Suprapubic skin (tissue), 4 donors: ENCODE results near the gene C16orf89. TPM values are rescaled to one million over a fixed set of nuclear protein-coding genes. Genes with fewer than 3 reads are reported as not detected.

Experiments
- DNase-seq, 2 donors: peaks; one replicate each; pipeline ENCODE4 v3.0.0-alpha.2; 2019; ENCODE audit warnings: low spot score in 2 of 2
- H3K27ac ChIP-seq: fragments of 200-600 bp; sonication (generic); one replicate; pipeline ENCODE4 v1.5.1; 2019
- H3K27me3 ChIP-seq: fragments of 200-600 bp; sonication (generic); one replicate; pipeline ENCODE4 v1.5.1; 2019
- H3K36me3 ChIP-seq: fragments of 200-600 bp; sonication (generic); one replicate; pipeline ENCODE4 v1.5.1; 2019
- H3K4me1 ChIP-seq: fragments of 200-600 bp; sonication (generic); one replicate; pipeline ENCODE4 v1.5.1; 2019
- H3K4me3 ChIP-seq: fragments of 200-600 bp; sonication (generic); one replicate; pipeline ENCODE4 v1.5.1; 2019; ENCODE audit warnings: mild to moderate bottlenecking
- H3K9me3 ChIP-seq: fragments of 200-600 bp; sonication (generic); one replicate; pipeline ENCODE4 v1.5.1; 2019
- CTCF ChIP-seq, 2 donors: fragments of 200-600 bp in 1 of 2; fragments of 450-650 bp in 1 of 2; sonication (generic) in 1 of 2; IDR thresholded peaks; one replicate each; pipeline ENCODE4 v1.5.1; 2016 to 2019; ENCODE audit warnings: antibody characterized with exemption in 2 of 2, mild to moderate bottlenecking in 1 of 2, moderate library complexity in 1 of 2
- EP300 ChIP-seq: sonication (generic); formaldehyde crosslinking; IDR thresholded peaks from one replicate; pipeline ENCODE4 v1.6.1; 2017; ENCODE audit warnings: antibody characterized with exemption
- POLR2A ChIP-seq, 2 donors: fragments of 450-650 bp; IDR thresholded peaks; one replicate each; pipeline ENCODE4 v1.6.1; 2017; ENCODE audit warnings: antibody characterized with exemption in 2 of 2, mild to moderate bottlenecking in 2 of 2, moderate library complexity in 2 of 2
- POLR2AphosphoS5 ChIP-seq, 3 donors: sonication (generic); formaldehyde crosslinking; IDR thresholded peaks; one replicate each; pipeline ENCODE4 v1.6.1; 2017; ENCODE audit warnings: antibody characterized with exemption in 3 of 3
- WGBS: methylation state at CpG from one replicate; pipeline ENCODE4 v1.1.5; 2018; 5-methylcytosine and 5-hydroxymethylcytosine counted together
- total RNA-seq, 4 donors: library from RNA; depleted of rRNA; stranded (reverse); fragments of >200 nt; gene quantifications; one replicate each; pipeline ENCODE4 v1.1.0, GENCODE V29; 2016

The C16orf89 gene
- total RNA-seq, 4 donors from 2014 or later = 1.6 TPM; not detected in 3

- Histone ChIP-seq H3K9me3 (no peaks in the 10 kb centered on the region), H3K27ac (peak overlapping the region; percentile 84), H3K4me3 (peak overlapping the region; percentile 76), H3K4me1 (peaks cover 30% of the 10 kb centered on the region), H3K27me3 (no peaks in the 10 kb centered on the region), H3K36me3 (peaks cover 12% of the 10 kb centered on the region)
- no peak for DNase-seq
- no peak for TF ChIP-seq POLR2A (IDR thresholded peaks at IDR 0.05)
- no peak for TF ChIP-seq EP300
- no peak for TF ChIP-seq CTCF (IDR thresholded peaks at IDR 0.05)
- no peak for TF ChIP-seq POLR2AphosphoS5 (IDR thresholded peaks at IDR 0.05)
- WGBS = 8% methylated on average over 2 of the region's 2 CpGs
These were observed 31.6 kb downstream of the C16orf89 start for GRCh38 chr16:5034167-5034523.

GRCh38 chr16:5033256-5034166 lies 32.2 kb downstream of the C16orf89 start, which contains the start of gene NAGPA:
TSS of gene NAGPA (minus strand) at chr16:5033935. CDS start at chr16:5033914, 21 bp downstream.
- H3K4me3 ChIP-seq = peak within 1 kb of the TSS; percentile 76
- peaks cover 30% of the 10 kb centered on the region for H3K4me1 ChIP-seq
- no peaks in the 10 kb centered on the region for H3K27me3 ChIP-seq
- 2% methylated on average over 30 of the region's 104 CpGs for WGBS
- no peaks in the 10 kb centered on the region for H3K9me3 ChIP-seq
- TF ChIP-seq EP300 (no peak), POLR2AphosphoS5 (IDR thresholded peaks at IDR 0.05) (peak; percentile 63 to 97 (median 70)), CTCF (IDR thresholded peaks at IDR 0.05) (no peak), POLR2A (IDR thresholded peaks at IDR 0.05) (no peak)
- H3K27ac ChIP-seq = peak within 1 kb of the TSS; percentile 84
- peak; percentile 94 to 96 for DNase-seq
- peaks cover 18% of the 10 kb centered on the region for H3K36me3 ChIP-seq

GRCh38 chr16:5032748-5033167 lies 33.0 kb downstream of the C16orf89 start:
- peaks cover 30% of the 10 kb centered on the region for H3K4me1 ChIP-seq
- H3K27me3 ChIP-seq = no peaks in the 10 kb centered on the region
- TF ChIP-seq CTCF (IDR thresholded peaks at IDR 0.05) (no peak), EP300 (no peak), POLR2A (IDR thresholded peaks at IDR 0.05) (no peak), POLR2AphosphoS5 (IDR thresholded peaks at IDR 0.05) (no peak)
- peak overlapping the region; percentile 76 for H3K4me3 ChIP-seq
- H3K9me3 ChIP-seq = no peaks in the 10 kb centered on the region
- peaks cover 26% of the 10 kb centered on the region for H3K36me3 ChIP-seq
- 37% methylated on average over 12 of the region's 12 CpGs for WGBS
- DNase-seq = no peak
- peak overlapping the region; percentile 84 for H3K27ac ChIP-seq

- no peaks in the 10 kb centered on the region for H3K27me3 ChIP-seq
- no peaks in the 10 kb centered on the region for H3K9me3 ChIP-seq
- H3K36me3 ChIP-seq = peaks cover 36% of the 10 kb centered on the region
- no peak for TF ChIP-seq POLR2A (IDR thresholded peaks at IDR 0.05)
- TF ChIP-seq CTCF (IDR thresholded peaks at IDR 0.05) = no peak
- no peak for TF ChIP-seq POLR2AphosphoS5 (IDR thresholded peaks at IDR 0.05)
- H3K4me3 ChIP-seq = no peak overlapping the region
- peaks cover 26% of the 10 kb centered on the region for H3K4me1 ChIP-seq
- no peak for DNase-seq
- no peak overlapping the region for H3K27ac ChIP-seq
- 73% methylated on average over 7 of the region's 7 CpGs for WGBS
These were observed 34.2 kb downstream of the C16orf89 start for GRCh38 chr16:5031601-5032000.

- Histone ChIP-seq H3K4me3 (no peak overlapping the region), H3K27me3 (no peaks in the 10 kb centered on the region), H3K36me3 (peaks cover 41% of the 10 kb centered on the region), H3K27ac (no peak overlapping the region), H3K9me3 (no peaks in the 10 kb centered on the region), H3K4me1 (peaks cover 24% of the 10 kb centered on the region)
- no peak for DNase-seq
- WGBS = 93% methylated on average over 8 of the region's 12 CpGs
- TF ChIP-seq POLR2A (IDR thresholded peaks at IDR 0.05) (no peak), POLR2AphosphoS5 (IDR thresholded peaks at IDR 0.05) (no peak), CTCF (IDR thresholded peaks at IDR 0.05) (no peak), EP300 (no peak)
These were observed 35.4 kb downstream of the C16orf89 start for GRCh38 chr16:5030251-5030870.
